HCT116 (cell line): ENCODE data around the gene WHRN. TPM values are rescaled to one million over a fixed set of nuclear protein-coding genes. Genes with fewer than 3 reads are reported as not detected.

Experiments
- ATAC-seq: fragments of 200-7000 bp; cut with Tn5 transposase; 2 replicates; pipeline ENCODE4 v1.9.1; 2020; ENCODE audit warnings: mild to moderate bottlenecking, moderate library complexity
- BruUV-seq: library from RNA; stranded (reverse); fragments of 400-500 nt; replicated peaks from 2 replicates; lab custom pipeline; 2021; lab: Mats Ljungman, UMichigan
- CTCF ChIA-PET: fragments of 300-600 bp; sonication (Branson Sonifier 250); formaldehyde crosslinking; loops from one replicate; lab custom pipeline; 2021; ENCODE audit warnings: antibody characterized with exemption; lab: Charles Lee
- POLR2A ChIA-PET: fragments of 300-600, 350-600 bp; sonication (Branson Sonifier 250); formaldehyde crosslinking; loops from one replicate; lab custom pipeline; 2021; ENCODE audit warnings: antibody characterized with exemption; lab: Charles Lee
- RAD21 ChIA-PET, 2 experiments: fragments of 300-600 bp; sonication (Branson Sonifier 250); formaldehyde crosslinking; loops; one replicate each; lab custom pipeline; 2023; ENCODE audit warnings: low total read pairs in 2 of 2; ENCODE audit not compliant: uncharacterized antibody in 2 of 2, unreplicated experiment in 2 of 2, low non-redundant PET in 1 of 2; lab: Charles Lee
- DNase-seq: peaks from one replicate; pipeline ENCODE4 v3.0.0-alpha.2; 2010; ENCODE audit warnings: low read depth, low spot score
- H2AFZ ChIP-seq: fragments of 200-600 bp; shearing (Covaris generic), sonication (generic); 2 replicates; pipeline ENCODE4 v1.6.1; 2017; ENCODE audit warnings: low read depth, mixed run types, mixed read lengths, antibody characterized with exemption, low read length; ENCODE audit not compliant: poor library complexity, severe bottlenecking
- H3K27ac ChIP-seq: 2 replicates; pipeline ENCODE4 v1.5.1; 2012; ENCODE audit warnings: low read depth, low read length
- H3K27me3 ChIP-seq: fragments of 200-600 bp; sonication (generic); 2 replicates; pipeline ENCODE4 v1.6.1; 2016; ENCODE audit warnings: mixed run types, low read length, mixed read lengths; ENCODE audit not compliant: insufficient read depth
- H3K36me3 ChIP-seq, 2 experiments: fragments of 200-500 bp in 1 of 2; fragments of 200-600 bp in 1 of 2; sonication (Bioruptor generic) in 1 of 2; sonication (generic) in 1 of 2; 2 replicates each; pipeline versions ENCODE4 v1.5.1 to v1.6.1; 2014 to 2016; ENCODE audit warnings: low read length in 2 of 2, inconsistent platforms in 1 of 2, mixed read lengths in 1 of 2, mixed run types in 1 of 2; ENCODE audit not compliant: insufficient read depth in 2 of 2, control insufficient read depth in 1 of 2
- H3K4me1 ChIP-seq, 2 experiments: fragments of 200-600 bp in 1 of 2; sonication (generic) in 1 of 2; 2 replicates each; pipeline versions ENCODE4 v1.5.1 to v1.6.1; 2012 to 2017; ENCODE audit warnings: low read length in 2 of 2, inconsistent platforms in 1 of 2, mild to moderate bottlenecking in 1 of 2, mixed read lengths in 1 of 2, mixed run types in 1 of 2, moderate library complexity in 1 of 2; ENCODE audit not compliant: insufficient read depth in 2 of 2, control insufficient read depth in 1 of 2
- H3K4me2 ChIP-seq: fragments of 200-600 bp; sonication (generic); 2 replicates; pipeline ENCODE4 v1.6.1; 2017; ENCODE audit warnings: mixed run types, low read length, mixed read lengths
- H3K4me3 ChIP-seq, 2 experiments: fragments of 200-600 bp in 1 of 2; sonication (generic) in 1 of 2; replicated peaks in 1 of 2; 2 replicates each; pipeline ENCODE4 v1.5.1; 2011 to 2016; ENCODE audit warnings: low read length in 2 of 2, control low read depth in 1 of 2, low read depth in 1 of 2, mild to moderate bottlenecking in 1 of 2, mixed read lengths in 1 of 2, mixed run types in 1 of 2
- H3K79me2 ChIP-seq: fragments of 200-600 bp; sonication (generic); 2 replicates; pipeline ENCODE4 v1.6.1; 2017; ENCODE audit warnings: mild to moderate bottlenecking, mixed run types, low read length, moderate library complexity, mixed read lengths; ENCODE audit not compliant: insufficient read depth
- H3K9ac ChIP-seq: fragments of 200-600 bp; sonication (generic); 2 replicates; pipeline ENCODE4 v1.6.1; 2016; ENCODE audit warnings: low read length, mixed read lengths
- H3K9me2 ChIP-seq: fragments of 200-600 bp; sonication (generic), shearing (Covaris generic); 2 replicates; pipeline ENCODE4 v1.6.1; 2017; ENCODE audit warnings: mixed run types, mild to moderate bottlenecking, moderate library complexity; ENCODE audit not compliant: insufficient read depth
- H3K9me3 ChIP-seq, 2 experiments: fragments of 200-500 bp in 1 of 2; fragments of 200-600 bp in 1 of 2; sonication (Bioruptor generic) in 1 of 2; sonication (generic) in 1 of 2; 2 replicates each; pipeline ENCODE4 v1.6.1; 2014 to 2017; ENCODE audit warnings: low read length in 2 of 2, mixed read lengths in 2 of 2, inconsistent platforms in 1 of 2, low read depth in 1 of 2, mild to moderate bottlenecking in 1 of 2, mixed run types in 1 of 2, moderate library complexity in 1 of 2; ENCODE audit not compliant: control insufficient read depth in 1 of 2, insufficient read depth in 1 of 2
- H4K20me1 ChIP-seq: fragments of 200-600 bp; sonication (generic), shearing (Covaris generic); 2 replicates; pipeline ENCODE4 v1.6.1; 2017; ENCODE audit warnings: mixed run types, mild to moderate bottlenecking, moderate library complexity; ENCODE audit not compliant: insufficient read depth
- CBX3 ChIP-seq: IDR thresholded peaks from 2 replicates; pipeline ENCODE4 v1.6.1; 2012; ENCODE audit warnings: low read depth
- EZH2phosphoT487 ChIP-seq: fragments of 200-600 bp; IDR thresholded peaks from 2 replicates; pipeline ENCODE4 v1.6.1; 2018; ENCODE audit warnings: antibody characterized with exemption, borderline replicate concordance
- FOSL1 ChIP-seq: IDR thresholded peaks from 2 replicates; pipeline ENCODE4 v1.6.1; 2012; ENCODE audit warnings: low read depth
- JUND ChIP-seq: IDR thresholded peaks from 2 replicates; pipeline ENCODE4 v1.6.1; 2012
- MAX ChIP-seq: IDR thresholded peaks from 2 replicates; pipeline ENCODE4 v1.6.1; 2012
- RAD21 ChIP-seq: IDR thresholded peaks from 2 replicates; pipeline ENCODE4 v1.6.1; 2012; ENCODE audit warnings: low read depth, mild to moderate bottlenecking
- YY1 ChIP-seq: IDR thresholded peaks from 2 replicates; pipeline ENCODE4 v1.6.1; 2011; ENCODE audit warnings: low read length, low read depth, moderate library complexity, mild to moderate bottlenecking; ENCODE audit not compliant: insufficient replicate concordance; ENCODE audit errors: extremely low read depth
- ZBTB33 ChIP-seq: IDR thresholded peaks from 2 replicates; pipeline ENCODE4 v1.6.1; 2011; ENCODE audit warnings: mild to moderate bottlenecking, low read length, moderate library complexity; ENCODE audit not compliant: insufficient replicate concordance; ENCODE audit errors: extremely low read depth
- ZFX ChIP-seq: fragments of 450-650 bp; IDR thresholded peaks from 2 replicates; pipeline ENCODE4 v1.6.1; 2017
- intact Hi-C: fragments of 100-400 bp; cut with micrococcal nuclease; formaldehyde crosslinking; loops from 2 replicates; pipeline ENCODE4 v1.10.0; 2022
- total RNA-seq: library from RNA; stranded (reverse); gene quantifications from one replicate; pipeline ENCODE4 v1.2.1, GENCODE V29; 2021; ENCODE audit not compliant: unreplicated experiment

WHRN gene
- total RNA-seq, 1 experiment from 2014 or later = 12.8 TPM

- TF ChIP-seq YY1 = no peak
- TF ChIP-seq RAD21 = no peak
- no peak for TF ChIP-seq ZBTB33
- TF ChIP-seq ZFX = no peak
- TF ChIP-seq FOSL1 = no peak
- no peak for TF ChIP-seq CBX3
Measured at GRCh38 chr9:114526807-114527206, 21.5 kb upstream of the WHRN start (continued).

- intact Hi-C loops = no loop called here
- Histone ChIP-seq H2AFZ (no peak overlapping the region), H3K27me3 (0 out of 2 replicates have a peak, but pooled peaks cover 9% of the 10 kb centered on the region), H3K79me2 (no peaks in the 10 kb centered on the region)
- RAD21 ChIA-PET = no interaction called here
- POLR2A ChIA-PET = interaction anchor here (1.0 kb wide), 1 partner anchor 26 kb away, joined by 3 read pairs; no protein-coding TSS in a partner anchor
- ATAC-seq = peak; percentile 88
- TF ChIP-seq EZH2phosphoT487 (no peak), MAX (no peak), FOSL1 (peak; percentile 80), CBX3 (0 out of 2 replicates have a peak, but pooled peaks have one; percentile 37), JUND (peak; percentile 65)
- TF ChIP-seq, all 23 proteins: peak for 3
- CTCF ChIA-PET = no interaction called here
- H3K9me3 ChIP-seq = no peaks in the 10 kb centered on the region
- no peaks in the 10 kb centered on the region for H3K36me3 ChIP-seq
- no peak overlapping the region for H3K4me3 ChIP-seq
- peaks cover 3 to 16% of the 10 kb centered on the region in 2 experiments; a peak in 3 of 4 replicates for H3K4me1 ChIP-seq
- peak overlapping the region; percentile 33 for H3K4me2 ChIP-seq
- H3K27ac ChIP-seq = no peak overlapping the region
- no TSS peak for BruUV-seq
- no peak overlapping the region for H3K9ac ChIP-seq
- H3K9me2 ChIP-seq = no peaks in the 10 kb centered on the region
- peak; percentile 15 for DNase-seq
- no peaks in the 10 kb centered on the region for H4K20me1 ChIP-seq
Measured at GRCh38 chr9:114525513-114525912, 20.2 kb upstream of the WHRN start.
